Stimulated activated CD8-positive, alpha-beta memory T cell treated with anti-CD3 and anti-CD28 coated beads, Interleukin-12 subunit alpha, Interleukin-12 subunit beta, amount 100 ng/mL, for 1 hour (primary cell): ENCODE measurements around the gene CADM1.

Source experiments
- DNase-seq: peaks from one replicate; pipeline ENCODE4 v3.0.0-alpha.2; 2020; ENCODE audit warnings: low read depth

CADM1 gene

DNA sequence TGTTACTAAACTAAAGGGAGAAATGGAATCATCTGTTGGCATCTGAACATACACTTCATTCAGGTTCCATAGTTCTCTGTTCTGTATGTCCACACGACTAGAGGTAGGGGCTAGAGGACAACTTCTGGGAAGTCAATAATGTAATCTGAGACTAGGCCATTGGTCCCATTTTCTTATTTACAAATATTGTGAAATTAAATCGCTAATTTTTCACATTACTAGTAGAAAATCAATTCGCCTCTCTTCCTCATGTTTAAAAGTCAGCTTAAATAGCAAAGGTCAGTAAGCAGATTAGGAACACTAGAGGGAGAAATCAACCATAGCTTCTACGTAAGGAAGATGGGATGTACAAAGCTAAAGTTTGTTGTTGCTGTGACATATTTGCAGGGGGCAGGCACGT lies 59.7 kb downstream of the CADM1 start:
- DNase-seq: no peak

- DNase-seq: no peak
Measured at GRCh38 chr11:115439969-115440540, 64.2 kb downstream of the CADM1 start.

GRCh38 chr11:115439385-115439784 lies 64.8 kb downstream of the CADM1 start:
- no peak for DNase-seq

- no peak for DNase-seq
Measured at GRCh38 chr11:115437902-115438575, 66.2 kb downstream of the CADM1 start.

DNA sequence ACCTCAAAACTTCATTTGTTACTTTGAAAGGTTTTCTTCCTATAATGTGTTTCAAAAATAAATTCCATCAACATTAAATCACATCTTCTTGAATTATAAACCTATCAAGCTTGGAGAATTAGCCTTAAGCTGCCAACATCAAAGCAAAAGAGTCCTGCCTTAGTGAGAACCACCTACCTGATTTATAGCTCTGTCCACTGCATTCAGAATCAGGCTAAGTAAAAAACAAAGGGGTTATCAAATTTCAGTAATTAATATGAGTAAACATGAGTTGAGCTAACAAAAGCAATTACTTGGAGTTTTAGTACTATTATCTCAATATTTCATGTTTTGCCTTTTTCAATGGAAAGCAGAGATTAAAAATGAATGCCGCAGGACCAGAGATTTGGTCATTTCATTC lies 73.9 kb downstream of the CADM1 start:
- no peak for DNase-seq

- no peak for DNase-seq
Measured at GRCh38 chr11:115428306-115428705, 75.9 kb downstream of the CADM1 start.

DNA sequence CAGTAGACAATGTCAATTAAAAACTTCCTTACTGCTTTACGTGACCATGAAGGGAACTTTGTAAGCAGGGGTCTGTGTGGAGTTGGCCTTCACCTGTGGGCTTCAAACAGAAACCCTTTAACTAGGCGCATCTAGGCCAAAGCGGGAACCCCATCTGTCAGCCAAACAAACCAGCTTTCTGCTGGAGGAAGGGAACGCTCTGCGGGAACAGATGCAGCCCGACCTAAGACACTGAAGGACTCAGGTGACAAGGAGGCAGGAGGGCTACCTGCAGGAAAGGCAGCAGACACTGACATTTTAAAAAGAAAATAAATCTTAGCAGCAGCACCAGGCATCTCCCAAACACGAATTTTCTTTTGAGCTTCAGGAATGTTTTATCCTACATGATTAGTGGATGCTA lies 78.4 kb downstream of the CADM1 start:
- no peak for DNase-seq

- no peak for DNase-seq
Measured at GRCh38 chr11:115425250-115425649, 79.0 kb downstream of the CADM1 start.

DNA sequence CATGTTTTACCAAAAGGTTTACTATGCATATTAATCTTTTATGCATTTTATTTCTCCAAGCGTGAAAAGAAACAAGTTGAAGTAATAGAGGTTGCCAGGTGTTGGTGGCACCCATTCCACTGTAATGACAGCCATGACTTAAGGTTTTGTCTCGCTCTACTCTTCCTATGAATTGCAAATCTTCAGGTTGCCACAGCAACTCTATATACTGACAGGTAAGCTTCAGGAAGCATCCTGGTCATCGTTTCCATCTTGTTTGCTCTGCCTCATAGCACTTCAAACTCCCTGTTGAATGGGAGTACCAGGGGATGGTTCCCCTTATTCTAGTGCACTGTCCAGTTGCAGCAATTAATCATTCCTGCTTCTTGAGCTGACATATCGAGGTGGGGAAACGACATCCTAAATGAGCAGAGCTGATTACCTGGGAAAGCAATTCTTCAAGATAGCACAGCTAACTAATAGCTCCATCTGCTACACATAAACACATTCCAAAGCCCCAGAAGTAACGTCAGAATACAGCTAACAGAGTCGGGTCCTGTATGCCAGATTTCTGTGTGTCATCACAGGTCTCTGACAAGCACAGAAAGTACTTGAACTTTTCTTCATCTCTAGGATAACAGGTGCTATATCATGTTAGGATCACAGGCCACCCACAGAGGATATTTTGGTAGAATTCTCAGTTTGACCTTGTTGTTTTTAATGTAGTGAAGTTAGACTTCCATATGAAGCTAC lies 80.3 kb downstream of the CADM1 start:
- no peak for DNase-seq

- DNase-seq: no peak
Measured at GRCh38 chr11:115421992-115422689, 82.1 kb downstream of the CADM1 start.

GRCh38 chr11:115421352-115421991 lies 82.7 kb downstream of the CADM1 start:
- DNase-seq: no peak

- DNase-seq: no peak
Measured at GRCh38 chr11:115420505-115420904, 83.7 kb downstream of the CADM1 start.

DNA sequence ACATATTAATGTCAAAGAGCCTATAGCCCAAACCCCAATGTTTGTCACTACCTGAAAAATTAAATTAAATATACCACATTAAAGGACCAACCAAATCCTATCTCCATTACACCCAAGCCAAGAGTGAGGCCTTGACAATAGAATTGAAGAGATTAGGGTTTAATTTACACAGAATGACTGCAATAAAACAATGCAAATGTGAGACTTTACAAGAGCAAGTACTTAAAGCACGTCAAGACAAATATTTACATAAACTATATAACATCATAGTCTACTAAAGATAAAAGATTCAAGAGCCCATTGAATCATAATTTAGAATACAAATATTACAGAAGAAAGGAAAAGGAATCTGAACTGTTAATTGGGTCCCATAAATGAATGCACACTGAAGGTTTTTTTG lies 85.6 kb downstream of the CADM1 start:
- DNase-seq: no peak

DNA sequence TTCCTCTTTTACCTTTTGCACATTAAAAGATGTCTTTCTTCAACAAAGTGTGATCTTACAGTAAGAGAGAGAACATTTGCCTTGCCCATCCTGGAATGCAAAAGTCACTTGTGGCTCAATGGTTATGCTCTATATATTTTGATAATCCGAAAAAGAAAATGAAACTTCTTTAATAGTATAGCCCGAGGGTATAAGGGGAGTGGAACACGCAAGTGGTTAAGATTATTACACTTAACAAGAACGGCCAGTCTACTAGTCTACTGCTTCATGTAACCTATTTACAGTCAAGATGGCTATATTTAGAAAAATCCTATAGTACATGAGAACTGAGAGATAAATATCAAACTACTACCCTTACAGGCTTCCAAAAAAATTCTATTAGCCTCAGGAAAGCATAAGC lies 86.1 kb downstream of the CADM1 start:
- no peak for DNase-seq

- no peak for DNase-seq
Measured at GRCh38 chr11:115411120-115411519, 93.1 kb downstream of the CADM1 start.

GRCh38 chr11:115409691-115410220 lies 94.5 kb downstream of the CADM1 start:
- no peak for DNase-seq

GRCh38 chr11:115409116-115409670 lies 95.0 kb downstream of the CADM1 start:
- no peak for DNase-seq

DNA sequence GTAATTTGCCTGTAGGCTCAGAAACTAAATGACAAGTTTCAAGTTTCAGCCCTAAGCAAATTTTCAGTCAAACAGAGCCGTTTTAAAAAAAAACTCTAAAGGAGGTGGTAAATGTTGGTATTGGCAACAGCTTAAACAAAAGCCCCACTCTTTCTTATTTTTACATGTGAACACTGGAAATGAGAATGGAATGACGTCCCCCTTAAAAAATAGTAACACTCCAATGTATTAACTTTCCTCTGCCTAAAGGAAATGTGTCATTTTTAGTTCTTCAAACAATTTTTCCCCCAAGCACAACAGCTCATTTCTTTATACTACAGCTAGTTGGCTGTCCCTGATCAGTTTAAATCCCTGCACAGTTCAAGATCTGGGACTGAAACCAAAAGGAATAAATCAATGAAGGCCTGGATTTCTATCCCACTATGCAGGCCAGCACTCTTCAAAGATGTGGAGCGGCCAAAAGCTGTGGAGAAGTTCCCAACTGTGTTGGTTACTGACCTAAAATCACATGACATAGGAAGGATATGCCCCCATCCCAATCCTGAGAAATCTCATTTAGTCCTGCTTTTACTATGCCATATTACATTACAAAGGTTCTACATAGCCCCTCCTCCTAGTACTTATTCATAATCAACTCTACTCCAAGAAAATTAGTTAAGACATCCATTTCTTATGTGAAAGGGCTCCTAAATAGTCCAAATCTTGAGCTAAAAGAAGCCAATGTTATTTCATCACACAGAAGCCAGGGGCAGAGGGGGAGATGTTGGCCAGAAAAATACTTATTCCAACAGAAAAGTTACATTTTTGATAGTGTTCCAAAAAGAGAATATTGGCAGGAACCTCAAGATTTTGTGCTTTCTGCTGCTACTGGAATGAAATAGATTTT lies 95.9 kb downstream of the CADM1 start:
- DNase-seq: no peak

DNA sequence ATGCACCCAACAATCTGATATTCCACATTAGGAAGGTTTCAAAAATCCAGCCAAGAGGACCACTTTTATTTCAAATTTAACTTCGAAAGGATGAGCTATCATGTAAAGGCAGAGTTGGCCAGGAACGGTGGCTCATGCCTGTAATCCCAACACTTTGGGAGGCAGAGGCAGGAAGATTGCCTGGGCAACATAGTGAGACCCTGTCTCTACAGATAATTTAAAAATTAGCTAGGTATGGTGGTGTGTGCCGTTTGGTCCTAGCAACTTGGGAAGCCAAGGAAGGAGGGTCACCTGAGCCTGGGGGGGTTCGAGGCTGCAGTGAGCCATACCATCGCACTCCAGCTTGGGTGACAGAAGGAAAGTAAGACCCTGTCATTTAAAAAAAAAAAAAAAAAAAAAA lies 96.7 kb downstream of the CADM1 start:
- DNase-seq: no peak

DNA sequence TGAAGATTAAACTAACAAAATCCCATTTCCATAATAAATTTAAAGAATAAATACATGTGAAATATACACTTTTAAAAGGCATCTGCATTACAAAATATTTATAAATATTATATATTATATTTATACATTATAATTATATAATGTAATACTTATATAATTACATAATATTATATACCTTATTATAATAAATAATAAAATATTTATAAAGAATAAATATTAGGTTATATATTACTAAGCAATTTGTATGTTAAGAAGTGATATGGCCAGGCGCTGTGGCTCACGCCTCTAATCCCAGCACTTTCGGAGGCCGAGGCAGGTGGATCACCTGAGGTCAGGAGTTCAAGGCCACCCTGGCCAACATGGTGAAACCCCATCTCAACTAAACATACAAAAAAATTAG lies 97.8 kb downstream of the CADM1 start:
- no peak for DNase-seq
